Mesothelial cell of epicardium (in vitro differentiated cells): ENCODE results near the gene TXNDC11. TPM values are rescaled to one million over a fixed set of nuclear protein-coding genes. Genes with fewer than 3 reads are reported as not detected.

ENCODE experiments used
- DNase-seq, 2 experiments: peaks; one replicate each; pipeline ENCODE4 v3.0.0; 2021; ENCODE audit warnings: low spot score in 2 of 2; ENCODE audit not compliant: unreplicated experiment in 2 of 2
- H3K27ac Mint-ChIP-seq: 2 replicates; pipeline ENCODE4 v1.8.0; 2021; ENCODE audit warnings: mixed read lengths
- H3K27me3 Mint-ChIP-seq: 2 replicates; pipeline ENCODE4 v1.8.0; 2021; ENCODE audit warnings: low read depth, mixed read lengths
- H3K36me3 Mint-ChIP-seq: 2 replicates; pipeline ENCODE4 v1.8.0; 2021; ENCODE audit warnings: mixed read lengths
- H3K4me1 Mint-ChIP-seq: 2 replicates; pipeline ENCODE4 v1.8.0; 2021; ENCODE audit warnings: mixed read lengths
- H3K4me3 Mint-ChIP-seq: 2 replicates; pipeline ENCODE4 v1.8.0; 2021; ENCODE audit warnings: mild to moderate bottlenecking, moderate library complexity, mixed read lengths
- H3K9me3 Mint-ChIP-seq: 2 replicates; pipeline ENCODE4 v1.8.0; 2021; ENCODE audit warnings: mixed read lengths
- total RNA-seq: library from RNA; stranded (reverse); gene quantifications from 3 replicates; pipeline ENCODE4 v1.2.1, GENCODE V29; 2021
- TF ChIP-seq, protein P1 (sequence below): fragments of 200-600 bp; sonication (generic); IDR thresholded peaks from one replicate; pipeline ENCODE4 v1.5.0; 2021; ENCODE audit warnings: antibody characterized with exemption; ENCODE audit not compliant: unreplicated experiment

The TXNDC11 gene
- total RNA-seq, 1 donor from 2014 or later = 27.5 TPM

DNA sequence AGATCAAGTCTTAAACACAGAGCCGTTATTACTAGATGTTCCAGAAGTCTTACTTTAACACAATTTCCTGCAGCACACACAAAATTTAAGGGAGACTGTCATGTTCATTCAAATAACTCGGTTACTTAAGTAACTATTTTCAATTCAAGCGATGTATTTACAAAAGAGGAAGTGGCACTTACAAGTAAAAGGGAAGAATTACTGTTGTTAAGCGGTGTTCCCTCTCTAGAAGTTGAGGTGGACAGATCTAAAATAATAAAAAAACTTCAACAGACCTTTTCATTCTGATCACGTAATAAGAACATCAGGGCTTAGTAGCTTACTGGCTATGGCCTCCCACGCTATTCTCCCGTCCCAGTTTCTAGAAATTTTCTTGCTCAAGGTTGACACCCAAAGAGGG, 26.2 kb upstream of the TXNDC11 start:
- no peaks in the 10 kb centered on the region for H3K4me1 Mint-ChIP-seq
- H3K27me3 Mint-ChIP-seq = no peaks in the 10 kb centered on the region
- peaks cover 49% of the 10 kb centered on the region for H3K36me3 Mint-ChIP-seq
- no peak for DNase-seq
- no peaks in the 10 kb centered on the region for H3K9me3 Mint-ChIP-seq
- TF ChIP-seq, protein P1, sequence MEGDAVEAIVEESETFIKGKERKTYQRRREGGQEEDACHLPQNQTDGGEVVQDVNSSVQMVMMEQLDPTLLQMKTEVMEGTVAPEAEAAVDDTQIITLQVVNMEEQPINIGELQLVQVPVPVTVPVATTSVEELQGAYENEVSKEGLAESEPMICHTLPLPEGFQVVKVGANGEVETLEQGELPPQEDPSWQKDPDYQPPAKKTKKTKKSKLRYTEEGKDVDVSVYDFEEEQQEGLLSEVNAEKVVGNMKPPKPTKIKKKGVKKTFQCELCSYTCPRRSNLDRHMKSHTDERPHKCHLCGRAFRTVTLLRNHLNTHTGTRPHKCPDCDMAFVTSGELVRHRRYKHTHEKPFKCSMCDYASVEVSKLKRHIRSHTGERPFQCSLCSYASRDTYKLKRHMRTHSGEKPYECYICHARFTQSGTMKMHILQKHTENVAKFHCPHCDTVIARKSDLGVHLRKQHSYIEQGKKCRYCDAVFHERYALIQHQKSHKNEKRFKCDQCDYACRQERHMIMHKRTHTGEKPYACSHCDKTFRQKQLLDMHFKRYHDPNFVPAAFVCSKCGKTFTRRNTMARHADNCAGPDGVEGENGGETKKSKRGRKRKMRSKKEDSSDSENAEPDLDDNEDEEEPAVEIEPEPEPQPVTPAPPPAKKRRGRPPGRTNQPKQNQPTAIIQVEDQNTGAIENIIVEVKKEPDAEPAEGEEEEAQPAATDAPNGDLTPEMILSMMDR = no peak
- H3K27ac Mint-ChIP-seq = no peak overlapping the region
- no peak overlapping the region for H3K4me3 Mint-ChIP-seq

DNA sequence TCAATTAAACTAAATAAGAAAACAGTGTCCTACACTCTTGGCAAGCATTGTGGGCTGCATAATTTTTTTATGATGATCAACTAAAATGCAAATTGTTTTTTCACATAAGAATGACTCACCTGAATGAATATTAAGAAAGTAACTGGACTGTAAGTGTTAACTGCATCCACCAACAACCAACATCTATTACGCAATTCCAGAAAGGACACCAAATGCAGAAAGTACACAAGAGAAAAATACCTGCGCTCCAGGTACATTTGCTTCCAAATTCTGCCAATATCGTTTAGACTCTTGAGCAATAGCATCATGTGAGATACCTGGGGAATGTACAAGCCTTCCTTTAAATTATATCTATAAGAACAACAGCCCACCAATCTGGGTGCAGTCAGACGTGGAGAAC, 19.8 kb upstream of the TXNDC11 start:
- TF ChIP-seq, protein P1 = no peak
- Mint-ChIP-seq H3K27me3 (no peaks in the 10 kb centered on the region), H3K4me1 (peaks cover 18% of the 10 kb centered on the region), H3K4me3 (no peak overlapping the region), H3K36me3 (peaks cover 49% of the 10 kb centered on the region), H3K27ac (no peak overlapping the region), H3K9me3 (no peaks in the 10 kb centered on the region)
- DNase-seq = no peak

DNA sequence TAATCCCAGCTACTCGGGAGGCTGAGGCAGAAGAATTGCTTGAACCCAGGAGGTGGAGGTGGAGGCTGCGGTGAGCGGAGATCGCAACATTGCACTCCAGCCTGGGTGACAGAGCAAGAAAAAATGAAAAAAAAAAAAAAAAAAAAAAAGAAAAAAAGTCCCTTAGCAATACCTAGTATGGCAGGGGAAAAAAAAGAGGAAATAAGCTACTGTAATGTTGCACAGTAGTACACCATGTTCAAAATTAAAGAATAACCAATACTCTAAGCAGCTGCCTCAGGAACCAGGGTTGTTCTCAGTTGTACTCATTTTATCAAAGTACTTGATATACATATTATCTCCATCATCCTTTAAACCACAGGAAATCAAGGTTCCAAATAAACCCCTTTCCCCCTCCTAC, 17.3 kb upstream of the TXNDC11 start:
- H3K4me1 Mint-ChIP-seq = peaks cover 29% of the 10 kb centered on the region
- DNase-seq = no peak
- TF ChIP-seq, protein P1 = no peak
- H3K36me3 Mint-ChIP-seq = peaks cover 50% of the 10 kb centered on the region
- H3K27ac Mint-ChIP-seq = no peak overlapping the region
- H3K4me3 Mint-ChIP-seq = no peak overlapping the region
- H3K27me3 Mint-ChIP-seq = no peaks in the 10 kb centered on the region
- no peaks in the 10 kb centered on the region for H3K9me3 Mint-ChIP-seq

DNA sequence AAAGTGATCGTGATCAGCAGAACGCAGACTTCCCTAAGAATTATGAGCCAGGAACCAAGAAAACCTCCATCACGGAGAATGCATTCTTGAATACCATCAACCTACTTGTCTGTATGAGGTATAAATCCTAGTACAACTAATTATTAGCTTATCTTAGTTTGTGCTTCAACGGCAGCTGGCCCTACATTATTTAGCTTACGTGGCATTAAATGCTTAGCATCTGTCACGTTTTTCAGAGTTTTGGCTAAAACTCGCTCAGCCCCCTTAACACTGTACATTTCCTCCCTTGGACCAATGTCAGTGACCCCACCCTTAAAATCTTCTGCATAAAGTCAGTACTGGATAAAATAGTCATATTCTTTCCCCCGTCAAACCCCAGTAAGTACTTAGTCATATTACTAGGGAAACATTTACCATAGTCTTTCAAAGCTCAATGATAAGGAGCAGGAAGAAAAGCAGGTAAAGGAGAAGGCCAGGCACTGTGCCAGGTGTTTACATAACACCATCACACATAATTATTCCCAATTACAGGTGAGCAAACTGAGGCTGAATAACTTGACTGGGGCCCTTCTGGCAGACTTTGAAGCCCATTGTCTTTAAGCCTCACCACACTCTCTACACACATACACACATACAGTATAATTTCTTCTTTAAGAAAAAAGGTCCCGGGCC, 16.6 kb upstream of the TXNDC11 start:
- peaks cover 29% of the 10 kb centered on the region for H3K4me1 Mint-ChIP-seq
- TF ChIP-seq, protein P1 = no peak
- no peak overlapping the region for H3K4me3 Mint-ChIP-seq
- H3K36me3 Mint-ChIP-seq = peaks cover 48% of the 10 kb centered on the region
- H3K9me3 Mint-ChIP-seq = no peaks in the 10 kb centered on the region
- H3K27ac Mint-ChIP-seq = no peak overlapping the region
- DNase-seq = no peak
- no peaks in the 10 kb centered on the region for H3K27me3 Mint-ChIP-seq

DNA sequence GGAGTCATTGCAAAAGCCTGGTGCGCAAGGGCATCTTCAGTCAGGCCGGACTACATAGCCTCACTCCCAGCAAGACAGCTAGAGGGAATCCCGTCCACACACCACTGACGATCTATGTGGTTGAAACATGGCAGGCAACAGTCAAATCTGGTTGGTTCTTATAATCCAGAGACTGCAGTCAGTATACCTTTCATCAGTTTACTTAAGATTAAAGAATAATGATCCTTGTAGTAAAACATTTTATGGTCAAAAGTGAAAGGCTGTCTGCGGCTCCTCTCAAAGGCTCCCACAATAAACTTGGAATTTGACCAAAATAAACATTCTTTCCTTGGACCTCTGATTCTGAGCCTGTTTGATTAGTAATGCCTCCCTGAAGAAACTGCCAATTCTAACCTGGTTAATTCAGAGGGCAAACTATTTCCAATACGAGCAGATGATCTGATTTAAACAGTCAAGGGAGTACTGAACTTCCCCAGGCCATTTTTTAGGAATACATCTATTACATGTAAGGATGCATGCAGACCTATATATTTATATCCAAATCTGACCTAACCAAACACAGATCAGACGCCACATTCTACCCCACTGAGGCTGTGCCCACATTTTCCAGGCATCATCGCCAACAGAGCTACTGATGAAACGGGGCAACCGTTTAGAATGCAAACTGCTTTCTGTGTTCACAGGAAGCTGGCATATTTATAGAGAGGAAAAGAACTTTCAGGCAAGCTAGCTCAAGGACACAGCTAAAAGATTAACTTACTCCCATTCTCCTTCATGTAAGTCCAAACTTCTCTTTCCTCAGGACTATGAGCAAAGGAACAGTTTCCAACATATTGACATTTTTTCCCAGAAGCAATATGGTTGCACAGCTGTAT, 15.3 kb upstream of the TXNDC11 start:
- Mint-ChIP-seq H3K4me1 (peaks cover 29% of the 10 kb centered on the region), H3K4me3 (no peak overlapping the region), H3K9me3 (no peaks in the 10 kb centered on the region), H3K27me3 (no peaks in the 10 kb centered on the region), H3K36me3 (peaks cover 49% of the 10 kb centered on the region), H3K27ac (peak overlapping the region; percentile 86)
- no peak for DNase-seq
- TF ChIP-seq, protein P1 = no peak
